Common myeloid progenitor, CD34-positive (primary cell): Measurements from ENCODE around the gene PCID2.
A peak's percentile ranks its signal among the peaks of the same experiment; 100 is the strongest.

Experiments used
- CTCF ChIA-PET: fragments of 350-600 bp; sonication (Branson Sonifier 250); formaldehyde crosslinking; loops from one replicate; lab custom pipeline; 2021; ENCODE audit warnings: antibody characterized with exemption; lab: Charles Lee
- POLR2A ChIA-PET: fragments of 350-600 bp; sonication (Branson Sonifier 250); formaldehyde crosslinking; loops from one replicate; lab custom pipeline; 2021; ENCODE audit warnings: antibody characterized with exemption; lab: Charles Lee
- DNase-seq, 3 donors: peaks; one replicate each; pipeline versions ENCODE4 v3.0.0 to v3.0.0-alpha.2; 2013
- H3K27ac ChIP-seq, 2 experiments: 1 replicate in 1 of 2; 2 replicates in 1 of 2; pipeline ENCODE4 v1.7.0; 2013; ENCODE audit warnings: inconsistent platforms in 2 of 2, low read length in 2 of 2, mild to moderate bottlenecking in 2 of 2, low read depth in 1 of 2, moderate library complexity in 1 of 2; ENCODE audit not compliant: severe bottlenecking in 2 of 2, insufficient read depth in 1 of 2, poor library complexity in 1 of 2
- H3K27me3 ChIP-seq, 5 experiments: replicated peaks in 2 of 5; 1 replicate in 3 of 5; 2 replicates in 2 of 5; pipeline versions ENCODE4 v1.6.1 to v1.7.0; 2013; ENCODE audit warnings: low read length in 4 of 5, mild to moderate bottlenecking in 2 of 5, moderate library complexity in 2 of 5, inconsistent platforms in 1 of 5; ENCODE audit not compliant: insufficient read depth in 5 of 5, control insufficient read depth in 4 of 5
- H3K36me3 ChIP-seq, 4 experiments: 1 replicate in 2 of 4; 2 replicates in 2 of 4; pipeline versions ENCODE4 v1.6.1 to v1.7.0; 2013; ENCODE audit warnings: low read length in 3 of 4, control low read depth in 1 of 4, mild to moderate bottlenecking in 1 of 4; ENCODE audit not compliant: control insufficient read depth in 4 of 4, insufficient read depth in 4 of 4
- H3K4me1 ChIP-seq, 4 experiments: 1 replicate in 3 of 4; 2 replicates in 1 of 4; pipeline versions ENCODE4 v1.6.1 to v1.7.1; 2013; ENCODE audit warnings: low read length in 3 of 4, mild to moderate bottlenecking in 3 of 4, control low read depth in 1 of 4, inconsistent platforms in 1 of 4, moderate library complexity in 1 of 4; ENCODE audit not compliant: control insufficient read depth in 4 of 4, insufficient read depth in 4 of 4; ENCODE audit errors: control extremely low read depth in 1 of 4
- H3K4me3 ChIP-seq, 7 experiments: 1 replicate in 4 of 7; 2 replicates in 3 of 7; pipeline versions ENCODE4 v1.5.1 to v1.7.0; 2013; ENCODE audit warnings: mild to moderate bottlenecking in 7 of 7, low read length in 6 of 7, moderate library complexity in 6 of 7, inconsistent platforms in 2 of 7, low read depth in 2 of 7, control low read depth in 1 of 7; ENCODE audit not compliant: insufficient read depth in 4 of 7, control insufficient read depth in 1 of 7; ENCODE audit errors: extremely low read depth in 1 of 7
- H3K9me3 ChIP-seq, 5 experiments: 1 replicate in 4 of 5; 2 replicates in 1 of 5; pipeline versions ENCODE4 v1.6.1 to v1.7.1; 2013; ENCODE audit warnings: low read length in 4 of 5, mild to moderate bottlenecking in 2 of 5, inconsistent platforms in 1 of 5, low read depth in 1 of 5, moderate library complexity in 1 of 5; ENCODE audit not compliant: control insufficient read depth in 4 of 5, insufficient read depth in 2 of 5; ENCODE audit errors: control extremely low read depth in 1 of 5
- WGBS: methylation state at CpG from one replicate; pipeline ENCODE4 v1.1.5; 2013; ENCODE audit not compliant: insufficient coverage; 5-methylcytosine and 5-hydroxymethylcytosine counted together

PCID2 gene

GRCh38 chr13:113209759-113210421 lies 1.4 kb upstream of the PCID2 start:
- no peaks in the 10 kb centered on the region for H3K27me3 ChIP-seq
- DNase-seq, result peak; percentile 79 to 89 (median 84)
- POLR2A ChIA-PET, result interaction anchor here (0.5 to 1.4 kb wide), 2 partner anchors 9 kb away, joined by 3 read pairs; no protein-coding TSS in a partner anchor
- H3K36me3 ChIP-seq, result peaks cover 2 to 29% (median 6%) of the 10 kb centered on the region in 4 experiments
- CTCF ChIA-PET, result interaction anchor here (1.0 to 1.6 kb wide), 4 partner anchors 11 to 40 kb away, joined by 3 to 5 read pairs (median 4); no protein-coding TSS in a partner anchor
- peaks cover 0 to 2% (median 0%) of the 10 kb centered on the region in 5 experiments for H3K9me3 ChIP-seq
- peak overlapping the region; percentile 60 to 87 for H3K27ac ChIP-seq
- WGBS, result under 1% methylated on average over 53 of the region's 67 CpGs
- peaks cover 13 to 43% (median 31%) of the 10 kb centered on the region in 4 experiments for H3K4me1 ChIP-seq
- H3K4me3 ChIP-seq, result peak overlapping the region; percentile 49 to 94 (median 84)

GRCh38 chr13:113209336-113209758 lies 878 bp upstream of the PCID2 start, which contains the start of gene CUL4A:
Gene CUL4A, plus strand, starts transcription at chr13:113209613. Its CDS starts 15 bp downstream, at chr13:113209628.
- H3K27ac ChIP-seq, result peak within 1 kb of the TSS; percentile 79 to 94
- H3K4me1 ChIP-seq, result peaks cover 13 to 43% (median 31%) of the 10 kb centered on the region in 4 experiments
- ChIA-PET POLR2A (interaction anchor here (0.5 to 1.4 kb wide), 3 partner anchors 9 to 32 kb away, joined by 3 read pairs; no protein-coding TSS in a partner anchor), CTCF (interaction anchor here (1.0 to 1.6 kb wide), 4 partner anchors 11 to 39 kb away, joined by 3 to 5 read pairs (median 4); no protein-coding TSS in a partner anchor)
- peak; percentile 42 to 74 (median 55) for DNase-seq
- whole genome bisulfite sequencing, result under 1% methylated on average over 50 of the region's 66 CpGs
- H3K4me3 ChIP-seq, result peak within 1 kb of the TSS; percentile 49 to 94 (median 88)
- peaks cover 0 to 2% (median 0%) of the 10 kb centered on the region in 5 experiments for H3K9me3 ChIP-seq
- H3K27me3 ChIP-seq, result no peaks in the 10 kb centered on the region
- H3K36me3 ChIP-seq, result peaks cover 3 to 34% (median 8%) of the 10 kb centered on the region in 4 experiments

- peaks cover 13 to 41% (median 31%) of the 10 kb centered on the region in 4 experiments for H3K4me1 ChIP-seq
- WGBS, result under 1% methylated on average over 41 of the region's 44 CpGs
- peak overlapping the region; percentile 49 to 94 (median 88) for H3K4me3 ChIP-seq
- H3K9me3 ChIP-seq, result peaks cover 0 to 2% (median 0%) of the 10 kb centered on the region in 5 experiments
- peak overlapping the region; percentile 79 to 94 for H3K27ac ChIP-seq
- H3K27me3 ChIP-seq, result no peaks in the 10 kb centered on the region
- DNase-seq, result peak; percentile 13 to 68 (median 52)
- peaks cover 3 to 33% (median 9%) of the 10 kb centered on the region in 4 experiments for H3K36me3 ChIP-seq
- ChIA-PET CTCF (interaction anchor here (0.9 to 2.1 kb wide), 2 partner anchors 11 to 24 kb away, joined by 3 to 4 read pairs; no protein-coding TSS in a partner anchor), POLR2A (interaction anchor here (0.6 kb wide), 1 partner anchor 20 kb away, joined by 3 read pairs; no protein-coding TSS in a partner anchor)
These were observed 514 bp downstream of the PCID2 start for GRCh38 chr13:113207890-113208420.

GRCh38 chr13:113207460-113207859 lies 1.0 kb downstream of the PCID2 start:
- H3K9me3 ChIP-seq, result peaks cover 0 to 2% (median 0%) of the 10 kb centered on the region in 5 experiments
- peak overlapping the region in 1 of 2 experiments; percentile 94 for H3K27ac ChIP-seq
- H3K27me3 ChIP-seq, result no peaks in the 10 kb centered on the region
- ChIA-PET CTCF (interaction anchor here (0.9 to 2.1 kb wide), 3 partner anchors 11 to 24 kb away, joined by 3 to 4 read pairs (median 3); no protein-coding TSS in a partner anchor), POLR2A (interaction anchor here (0.6 kb wide), 1 partner anchor 22 kb away, joined by 5 read pairs; no protein-coding TSS in a partner anchor)
- DNase-seq, result no peak
- WGBS, result 80% methylated on average over 3 of the region's 3 CpGs
- peaks cover 3 to 34% (median 9%) of the 10 kb centered on the region in 4 experiments for H3K36me3 ChIP-seq
- peak overlapping the region in 6 of 7 experiments; percentile 49 to 94 (median 88) for H3K4me3 ChIP-seq
- peaks cover 13 to 38% (median 30%) of the 10 kb centered on the region in 4 experiments for H3K4me1 ChIP-seq

GRCh38 chr13:113205428-113205931 lies 3.0 kb downstream of the PCID2 start:
- Histone ChIP-seq H3K27ac (no peak overlapping the region), H3K4me1 (peaks cover 7 to 31% (median 23%) of the 10 kb centered on the region in 4 experiments), H3K36me3 (peaks cover 2 to 26% (median 5%) of the 10 kb centered on the region in 4 experiments), H3K4me3 (no peak overlapping the region), H3K27me3 (no peaks in the 10 kb centered on the region), H3K9me3 (no peaks in the 10 kb centered on the region)
- CTCF ChIA-PET, result no interaction called here
- peak in 2 of 3 donors; percentile 52 to 67 for DNase-seq
- POLR2A ChIA-PET, result no interaction called here
- WGBS, result 49% methylated on average over 5 of the region's 5 CpGs

GRCh38 chr13:113204378-113204734 lies 4.1 kb downstream of the PCID2 start:
- peaks cover 2 to 38% (median 11%) of the 10 kb centered on the region in 4 experiments for H3K36me3 ChIP-seq
- 90% methylated on average over 4 of the region's 5 CpGs for WGBS
- H3K4me1 ChIP-seq, result peaks cover 3 to 30% (median 18%) of the 10 kb centered on the region in 4 experiments
- ChIA-PET CTCF (no interaction called here), POLR2A (no interaction called here)
- no peaks in the 10 kb centered on the region for H3K9me3 ChIP-seq
- no peaks in the 10 kb centered on the region for H3K27me3 ChIP-seq
- no peak overlapping the region for H3K4me3 ChIP-seq
- H3K27ac ChIP-seq, result no peak overlapping the region
- no peak for DNase-seq
